ENCODE results near the gene TNNI3K.

TNNI3K gene

DNA sequence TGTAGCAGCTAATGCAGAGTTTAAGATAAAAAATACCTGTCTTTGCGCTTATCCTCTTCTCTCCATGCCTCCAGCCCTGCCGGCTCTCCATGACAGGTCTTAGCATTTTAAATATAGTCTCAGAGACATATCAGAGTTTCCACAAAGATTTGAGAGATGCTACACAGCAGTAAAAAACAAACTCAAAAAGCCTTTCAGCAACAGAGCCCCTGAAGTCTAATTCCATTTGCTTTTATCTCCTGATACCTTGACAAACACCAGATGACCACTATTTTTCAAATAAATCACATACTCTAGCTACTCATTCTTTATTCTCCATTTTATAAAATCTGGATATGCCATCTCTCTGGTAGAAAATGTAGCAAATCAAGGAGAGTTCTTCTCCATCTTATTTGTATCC, 356.8 kb downstream of the TNNI3K start:
- H3K36me3 ChIP-seq (ENCODE audit: insufficient read depth, insufficient read length, low read length) = no peaks in the 10 kb centered on the region

GRCh38 chr1:74592580-74593355, 357.6 kb downstream of the TNNI3K start:
- no peaks in the 10 kb centered on the region for H3K4me1 ChIP-seq (ENCODE audit: insufficient read depth, insufficient read length)
- no peak for TF ChIP-seq ZNF274 (IDR thresholded peaks at IDR 0.05; ENCODE audit: low read depth, low read length)
- TF ChIP-seq YY1 (IDR thresholded peaks at IDR 0.05; ENCODE audit: insufficient read depth, insufficient read length) = no peak
- TF ChIP-seq SUZ12 (IDR thresholded peaks at IDR 0.05; ENCODE audit: extremely low read depth, insufficient read depth, insufficient read length) = no peak
- DNase-seq (ENCODE audit: low read depth, low spot score) = no peak
- no peaks in the 10 kb centered on the region for H3K36me3 ChIP-seq (ENCODE audit: insufficient read depth, insufficient read length, low read length)
- no peaks in the 10 kb centered on the region for H3K9me3 ChIP-seq (ENCODE audit: insufficient read depth, low read length)
- no peak overlapping the region for H3K4me3 ChIP-seq (ENCODE audit: insufficient read length, low read depth)
- H3K9ac ChIP-seq (ENCODE audit: insufficient read length, low read depth) = no peak overlapping the region
- no peaks in the 10 kb centered on the region for H3K27me3 ChIP-seq (ENCODE audit: insufficient read depth, insufficient read length)

More for the DNA sequence above, 356.8 kb downstream of the TNNI3K start:
- H3K9me3 ChIP-seq (ENCODE audit: insufficient read depth, low read length) = no peaks in the 10 kb centered on the region
- H3K4me3 ChIP-seq (ENCODE audit: insufficient read length, low read depth) = no peak overlapping the region
- TF ChIP-seq ZNF274 (IDR thresholded peaks at IDR 0.05; ENCODE audit: low read depth, low read length) = no peak
- no peak for TF ChIP-seq SUZ12 (IDR thresholded peaks at IDR 0.05; ENCODE audit: extremely low read depth, insufficient read depth, insufficient read length)
- TF ChIP-seq YY1 (IDR thresholded peaks at IDR 0.05; ENCODE audit: insufficient read depth, insufficient read length) = no peak
- H3K4me1 ChIP-seq (ENCODE audit: insufficient read depth, insufficient read length) = no peaks in the 10 kb centered on the region
- no peak overlapping the region for H3K9ac ChIP-seq (ENCODE audit: insufficient read length, low read depth)
- H3K27me3 ChIP-seq (ENCODE audit: insufficient read depth, insufficient read length) = no peaks in the 10 kb centered on the region
- DNase-seq (ENCODE audit: low read depth, low spot score) = no peak
